A549 (cell line): ENCODE data around the gene FBLL1. TPM values are rescaled to one million over a fixed set of nuclear protein-coding genes. Genes with fewer than 3 reads are reported as not detected.

Experiments
- ATAC-seq, 2 experiments: fragments of 200-7000 bp in 1 of 2; fragments of >200 bp in 1 of 2; cut with Nextera tagmentation in 1 of 2; cut with Tn5 transposase in 1 of 2; 3 replicates each; pipeline versions ENCODE4 v1.8.0 to v1.9.1; 2018 to 2020; ENCODE audit warnings: mild to moderate bottlenecking in 1 of 2, moderate library complexity in 1 of 2
- CTCF ChIA-PET: fragments of 300-600 bp; sonication (Branson Sonifier 250); formaldehyde crosslinking; extraction: SDS; loops from one replicate; lab custom pipeline; 2021; ENCODE audit warnings: antibody characterized with exemption, inconsistent platforms; lab: Yijun Ruan, JAX
- POLR2A ChIA-PET: fragments of 350-600 bp; formaldehyde crosslinking; extraction: SDS; loops from one replicate; lab custom pipeline; 2021; ENCODE audit warnings: antibody characterized with exemption, inconsistent platforms; lab: Yijun Ruan, JAX
- DNase-seq, 2 experiments: peaks; one replicate each; pipeline versions ENCODE4 v3.0.0 to v3.0.0-alpha.2; 2011 to 2016; ENCODE audit warnings: low read depth in 1 of 2, low spot score in 1 of 2
- FAIRE-seq: peaks from 2 replicates; lab custom pipeline; 2011; peaks lifted over from hg19 to GRCh38; lab: Jason Lieb, UNC
- H3K27ac ChIP-seq, 2 experiments: fragments of >200 bp; sonication (Bioruptor Twin); formaldehyde crosslinking; 3 replicates each; pipeline ENCODE4 v1.5.1; 2016 to 2017
- H3K4me1 ChIP-seq: fragments of >200 bp; sonication (Bioruptor Twin); formaldehyde crosslinking; 3 replicates; pipeline ENCODE4 v1.6.1; 2016
- H3K4me2 ChIP-seq: fragments of >200 bp; sonication (Bioruptor Twin); formaldehyde crosslinking; 3 replicates; pipeline ENCODE4 v1.6.1; 2016
- H3K4me3 ChIP-seq: fragments of >200 bp; sonication (Bioruptor Twin); formaldehyde crosslinking; 3 replicates; pipeline ENCODE4 v1.5.1; 2016
- H3K9me3 ChIP-seq: fragments of >200 bp; sonication (Bioruptor Twin); formaldehyde crosslinking; 3 replicates; pipeline ENCODE4 v1.6.1; 2016
- CBX2 ChIP-seq: fragments of 200-600 bp; sonication (generic); IDR thresholded peaks from 2 replicates; pipeline ENCODE4 v1.6.1; 2016; ENCODE audit warnings: low read depth, mild to moderate bottlenecking, borderline replicate concordance
- CEBPB ChIP-seq, 2 experiments: fragments of >200 bp in 1 of 2; sonication (Bioruptor Twin) in 1 of 2; formaldehyde crosslinking in 1 of 2; IDR thresholded peaks; 2 replicates each; pipeline ENCODE4 v1.6.1; 2012 to 2016
- CHD2 ChIP-seq: fragments of 150-350 bp; IDR thresholded peaks from 2 replicates; pipeline ENCODE4 v1.6.1; 2014; ENCODE audit warnings: low read length; ENCODE audit not compliant: partially characterized antibody
- EP300 ChIP-seq, 2 experiments: fragments of >200 bp; sonication (Bioruptor Twin); formaldehyde crosslinking; IDR thresholded peaks; 2 replicates in 1 of 2; 3 replicates in 1 of 2; pipeline ENCODE4 v1.6.1; 2016 to 2017
- FOSB ChIP-seq: fragments of 250-450 bp; sonication (Bioruptor Pico); IDR thresholded peaks from 2 replicates; pipeline ENCODE4 v1.5.0; 2020; ENCODE audit warnings: mild to moderate bottlenecking, moderate library complexity
- HEYL ChIP-seq: fragments of 250-450 bp; sonication (Bioruptor Pico); IDR thresholded peaks from 2 replicates; pipeline ENCODE4 v1.8.0; 2021; ENCODE audit warnings: mild to moderate bottlenecking, moderate library complexity
- JUN ChIP-seq, 2 experiments: fragments of >200 bp; sonication (Bioruptor Twin); formaldehyde crosslinking; IDR thresholded peaks; 2 replicates in 1 of 2; 3 replicates in 1 of 2; pipeline ENCODE4 v1.6.1; 2016 to 2017
- MAFK ChIP-seq: fragments of 450-650 bp; IDR thresholded peaks from 2 replicates; pipeline ENCODE4 v1.6.1; 2014; ENCODE audit not compliant: partially characterized antibody
- MYC ChIP-seq: IDR thresholded peaks from 2 replicates; pipeline ENCODE4 v1.6.1; 2012; ENCODE audit warnings: mild to moderate bottlenecking, inconsistent platforms, low read length, improper control_type of control experiment, borderline replicate concordance
- POLR2A ChIP-seq: IDR thresholded peaks from 2 replicates; pipeline ENCODE4 v1.6.1; 2012; ENCODE audit warnings: mild to moderate bottlenecking, low read length
- POLR2AphosphoS2 ChIP-seq: conservative IDR thresholded peaks from 2 replicates; pipeline ENCODE4 v1.6.1; 2012; ENCODE audit warnings: low read length, improper control_type of control experiment, inconsistent platforms
- RAD21 ChIP-seq, 2 experiments: fragments of >200 bp in 1 of 2; sonication (Bioruptor Twin) in 1 of 2; formaldehyde crosslinking in 1 of 2; IDR thresholded peaks in 1 of 2; conservative IDR thresholded peaks in 1 of 2; 2 replicates in 1 of 2; 3 replicates in 1 of 2; pipeline ENCODE4 v1.6.1; 2012 to 2018; ENCODE audit warnings: inconsistent platforms in 1 of 2
- RCOR1 ChIP-seq: fragments of 150-350 bp; IDR thresholded peaks from 2 replicates; pipeline ENCODE4 v1.6.1; 2014; ENCODE audit warnings: antibody characterized with exemption, low read length, low read depth
- REST ChIP-seq: fragments of 200-600 bp; sonication (generic); IDR thresholded peaks from 2 replicates; pipeline ENCODE4 v1.6.1; 2016; ENCODE audit warnings: antibody characterized with exemption, mild to moderate bottlenecking, moderate library complexity
- RNF2 ChIP-seq: fragments of 200-600 bp; sonication (generic); IDR thresholded peaks from 2 replicates; pipeline ENCODE4 v1.6.1; 2016; ENCODE audit warnings: low read depth, mild to moderate bottlenecking, antibody characterized with exemption, moderate library complexity, borderline replicate concordance
- TP53 ChIP-seq: fragments of 250-450 bp; sonication (Bioruptor Pico); IDR thresholded peaks from 2 replicates; pipeline ENCODE4 v1.5.0; 2021; ENCODE audit warnings: mild to moderate bottlenecking, moderate library complexity
- ZC3H11A ChIP-seq: fragments of 450-650 bp; IDR thresholded peaks from 2 replicates; pipeline ENCODE4 v1.6.1; 2014; ENCODE audit warnings: antibody characterized with exemption, mild to moderate bottlenecking
- ZFP36 ChIP-seq: fragments of 450-650 bp; IDR thresholded peaks from 2 replicates; pipeline ENCODE4 v1.6.1; 2014; ENCODE audit warnings: borderline replicate concordance; ENCODE audit not compliant: partially characterized antibody
- WGBS: methylation state at CpG from one replicate; pipeline ENCODE4 v1.1.6; 2017; ENCODE audit errors: missing lambda C conversion rate; 5-methylcytosine and 5-hydroxymethylcytosine counted together
- polyA plus RNA-seq, 4 experiments: library from polyadenylated mRNA; depleted of rRNA in 3 of 4; stranded (reverse); fragments of >200 nt; fragmentation: RNase III in 1 of 4; extraction: RNeasy Plus Mini Kit Qiagen cat#74134 plus additional on column Dnase treatment in 1 of 4; gene quantifications; 2 replicates in 3 of 4; 3 replicates in 1 of 4; pipeline ENCODE4 v1.2.3, GENCODE V29; 2011 to 2017
- TF ChIP-seq, protein P1 (sequence below): fragments of >200 bp; sonication (Bioruptor Twin); formaldehyde crosslinking; IDR thresholded peaks from 3 replicates; pipeline ENCODE4 v1.6.1; 2016

Gene FBLL1
- polyA plus RNA-seq, 2 of the 4 experiments (the other 2 are of a cell fraction): 0.06 to 0.09 TPM

DNA sequence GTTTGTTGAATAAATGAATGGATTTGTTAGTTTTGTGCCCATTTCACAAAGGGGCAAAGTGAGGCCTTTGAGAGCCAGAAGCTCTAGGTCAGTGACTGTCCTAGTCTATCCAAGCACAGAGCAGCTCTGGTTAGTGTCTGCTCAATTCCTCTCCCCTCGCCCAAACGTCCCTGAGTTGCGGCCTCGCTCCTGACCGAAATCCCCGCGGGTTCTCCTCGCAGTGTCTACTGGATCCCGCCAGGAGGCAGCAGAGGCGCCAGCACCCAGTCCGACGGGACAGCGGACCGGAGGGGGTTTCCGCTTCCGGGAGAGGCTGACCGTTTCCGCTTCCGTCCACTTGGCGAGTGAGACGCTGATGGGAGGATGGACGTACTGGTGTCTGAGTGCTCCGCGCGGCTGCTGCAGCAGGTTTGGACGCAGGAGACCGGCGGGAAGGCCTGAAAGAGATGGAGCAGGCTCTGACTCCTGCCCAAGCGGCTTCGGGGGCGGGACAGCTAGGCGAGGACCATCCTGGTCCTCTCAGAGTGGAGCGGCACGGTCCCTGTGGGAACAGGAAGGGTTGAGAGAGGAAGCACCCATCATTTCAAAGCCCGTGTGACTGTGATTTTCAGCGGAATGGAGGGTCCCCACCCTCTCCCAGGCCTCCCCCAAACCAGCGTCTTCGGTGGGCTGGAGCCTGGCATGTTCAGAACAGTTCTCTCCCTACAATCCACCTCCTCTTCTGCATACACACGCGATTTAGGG lies 42.8 kb upstream of the FBLL1 start, which contains the start of gene RARS1 (continued):
- TF ChIP-seq, protein P1, sequence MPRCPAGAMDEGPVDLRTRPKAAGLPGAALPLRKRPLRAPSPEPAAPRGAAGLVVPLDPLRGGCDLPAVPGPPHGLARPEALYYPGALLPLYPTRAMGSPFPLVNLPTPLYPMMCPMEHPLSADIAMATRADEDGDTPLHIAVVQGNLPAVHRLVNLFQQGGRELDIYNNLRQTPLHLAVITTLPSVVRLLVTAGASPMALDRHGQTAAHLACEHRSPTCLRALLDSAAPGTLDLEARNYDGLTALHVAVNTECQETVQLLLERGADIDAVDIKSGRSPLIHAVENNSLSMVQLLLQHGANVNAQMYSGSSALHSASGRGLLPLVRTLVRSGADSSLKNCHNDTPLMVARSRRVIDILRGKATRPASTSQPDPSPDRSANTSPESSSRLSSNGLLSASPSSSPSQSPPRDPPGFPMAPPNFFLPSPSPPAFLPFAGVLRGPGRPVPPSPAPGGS: peak; percentile 93
- TF ChIP-seq, all 56 proteins: peak for 16

DNA sequence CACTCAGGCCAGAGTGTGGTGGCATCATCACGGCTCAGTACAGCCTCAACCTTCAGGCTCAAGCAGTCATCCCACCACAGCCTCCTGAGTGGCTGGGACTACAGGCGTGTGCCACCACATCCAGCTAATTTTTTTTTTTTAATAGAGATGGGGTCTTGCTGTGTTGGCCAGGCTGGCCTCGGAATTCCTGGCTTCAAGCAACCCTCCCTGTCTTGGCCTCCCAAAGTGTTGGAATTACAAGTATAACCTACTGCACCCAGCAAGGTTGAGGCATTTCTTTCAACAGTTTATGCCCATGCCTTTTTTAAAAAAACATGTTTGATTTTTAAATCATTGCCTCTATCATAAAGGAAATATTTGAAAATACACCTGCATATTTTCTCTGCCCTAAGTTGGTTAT lies 40.0 kb upstream of the FBLL1 start:
- TF ChIP-seq POLR2A (no peak), MYC (no peak), CHD2 (no peak), RAD21 (conservative IDR thresholded peaks at IDR 0.05 in 1 of 2, IDR thresholded peaks at IDR 0.05 in 1 of 2) (no peak), ZFP36 (no peak), FOSB (CRISPR knock-in tag) (no peak), EP300 (IDR thresholded peaks at IDR 0.05) (no peak)
- Histone ChIP-seq H3K4me1 (peaks cover 10% of the 10 kb centered on the region), H3K9me3 (no peaks in the 10 kb centered on the region), H3K27ac (no peak overlapping the region), H3K4me2 (no peak overlapping the region), H3K4me3 (no peak overlapping the region)
- DNase-seq (no peak), FAIRE-seq (no peak), ATAC-seq (no peak)
- CTCF ChIA-PET: interaction anchor here (1.5 kb wide), 1 partner anchor 10 kb away, joined by 3 read pairs; no protein-coding TSS in a partner anchor
- 94% methylated on average over 3 of the region's 3 CpGs for WGBS
- POLR2A ChIA-PET: interaction anchor here (0.6 kb wide), 1 partner anchor 121 kb away, joined by 3 read pairs; no protein-coding TSS in a partner anchor

DNA sequence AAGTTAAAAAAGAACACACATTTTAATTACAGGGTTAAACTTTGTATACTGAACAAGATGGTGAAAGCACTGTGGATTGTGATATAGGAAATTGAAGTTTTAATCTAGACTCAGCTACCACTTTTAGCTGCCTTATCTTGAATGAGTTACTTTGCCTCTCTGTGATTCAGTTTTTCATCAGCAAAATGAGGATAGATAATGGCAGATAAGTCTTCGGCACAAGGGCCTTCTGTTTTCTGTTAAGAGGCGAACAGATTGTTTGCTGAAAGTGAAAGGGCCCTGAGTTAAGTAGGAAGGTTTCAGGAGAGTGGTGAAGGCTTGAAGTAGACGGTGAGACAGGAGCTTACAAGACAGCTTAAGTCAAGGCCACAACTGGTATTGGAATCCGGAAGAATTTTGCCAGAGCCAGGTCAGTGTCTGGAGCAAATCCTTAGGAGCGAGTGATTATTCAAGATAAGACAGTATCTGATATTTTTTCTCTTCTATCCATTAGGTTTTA lies 35.0 kb upstream of the FBLL1 start:
- ATAC-seq (no peak), DNase-seq (no peak), FAIRE-seq (peak; percentile 36)
- Histone ChIP-seq H3K4me3 (no peak overlapping the region), H3K27ac (no peak overlapping the region), H3K4me1 (no peaks in the 10 kb centered on the region), H3K9me3 (no peaks in the 10 kb centered on the region), H3K4me2 (no peak overlapping the region)
- POLR2A ChIA-PET: no interaction called here
- WGBS: 94% methylated on average over 5 of the region's 5 CpGs
- CTCF ChIA-PET: interaction anchor here (0.6 kb wide), 3 partner anchors 11 to 911 kb away, joined by 3 read pairs; no protein-coding TSS in a partner anchor
- no peak for TF ChIP-seq RCOR1
- no peak for TF ChIP-seq POLR2AphosphoS2
- TF ChIP-seq REST: no peak
- no peak for TF ChIP-seq MAFK
- no peak for TF ChIP-seq ZC3H11A
- no peak for TF ChIP-seq HEYL (CRISPR knock-in tag)
- TF ChIP-seq RNF2: no peak
- no peak for TF ChIP-seq CBX2
- TF ChIP-seq CEBPB (IDR thresholded peaks at IDR 0.05): no peak
- TF ChIP-seq TP53 (CRISPR knock-in tag): no peak
- no peak for TF ChIP-seq JUN (IDR thresholded peaks at IDR 0.05)
